Kidney (tissue), 14 donors: Measurements from ENCODE around the gene PITPNC1. TPM values are rescaled to one million over a fixed set of nuclear protein-coding genes. Genes with fewer than 3 reads are reported as not detected.
A peak's percentile ranks its signal among the peaks of the same experiment; 100 is the strongest.

Experiments
- DNase-seq, 5 donors: peaks; one replicate each; pipeline ENCODE4 v3.0.0-alpha.2; 2013 to 2020
- FAIRE-seq: peaks from 2 replicates; lab custom pipeline; 2012; peaks lifted over from hg19 to GRCh38; lab: Jason Lieb, UNC
- H3K27ac ChIP-seq, 2 donors: one replicate each; pipeline ENCODE4 v1.7.0; 2013; ENCODE audit warnings: low read depth in 2 of 2, low read length in 2 of 2, inconsistent platforms in 1 of 2
- H3K27me3 ChIP-seq: one replicate; pipeline ENCODE4 v1.7.1; 2013; ENCODE audit warnings: low read length, inconsistent platforms; ENCODE audit not compliant: control insufficient read depth, insufficient read depth
- H3K36me3 ChIP-seq, 3 donors: one replicate each; pipeline versions ENCODE4 v1.7.0 to v1.7.1; 2013; ENCODE audit warnings: low read length in 3 of 3, control low read depth in 1 of 3, inconsistent platforms in 1 of 3; ENCODE audit not compliant: insufficient read depth in 3 of 3, control insufficient read depth in 2 of 3
- H3K4me1 ChIP-seq, 3 donors: one replicate each; pipeline versions ENCODE4 v1.7.0 to v1.7.1; 2013; ENCODE audit warnings: low read length in 3 of 3, inconsistent platforms in 1 of 3, low read depth in 1 of 3; ENCODE audit not compliant: control insufficient read depth in 2 of 3, insufficient read depth in 2 of 3
- H3K4me3 ChIP-seq, 3 donors: one replicate each; pipeline versions ENCODE4 v1.7.0 to v1.8.1; 2013; ENCODE audit warnings: low read length in 3 of 3, control low read depth in 1 of 3, inconsistent platforms in 1 of 3
- H3K9ac ChIP-seq, 3 donors: one replicate each; pipeline versions ENCODE4 v1.7.0 to v1.7.1; 2013; ENCODE audit warnings: low read length in 3 of 3, control low read depth in 1 of 3, inconsistent platforms in 1 of 3
- H3K9me3 ChIP-seq, 3 donors: one replicate each; pipeline versions ENCODE4 v1.7.0 to v1.7.1; 2013; ENCODE audit warnings: low read length in 3 of 3, control low read depth in 1 of 3, inconsistent platforms in 1 of 3; ENCODE audit not compliant: control insufficient read depth in 2 of 3, insufficient read depth in 1 of 3
- intact Hi-C: fragments of 100-400 bp; cut with DNase I; formaldehyde crosslinking; loops from one replicate; pipeline ENCODE4 v1.11.1; 2022
- polyA plus RNA-seq: library from polyadenylated mRNA; stranded (reverse); fragments of 350-450 nt; fragmentation: Illumina TruSeq; extraction: RNeasy Lipid Tissue Mini Kit (QIAGEN cat#74804); gene quantifications from one replicate; pipeline ENCODE4 v1.2.3, GENCODE V29; 2014; ENCODE audit warnings: low read depth, low replicate concordance; ENCODE audit not compliant: insufficient read depth
- total RNA-seq: library from RNA; stranded (reverse); fragmentation: NEBNext Ultra II Directional; extraction: Animal tissue kit (Norgen Biotek cat#: 25700); gene quantifications from one replicate; pipeline ENCODE4 v1.2.1, GENCODE V29; 2021
- TF ChIP-seq, protein P1 (sequence below): IDR thresholded peaks from 3 replicates; pipeline ENCODE4 v1.5.1; 2012; ENCODE audit warnings: mild to moderate bottlenecking, moderate library complexity, borderline replicate concordance; ENCODE audit not compliant: insufficient read depth; ENCODE audit errors: extremely low read depth
- donor health status: control.
- donor health status: control.
- donor health status: control.
- donor health status: control.
- donor health status: control.
- donor health status: DM: yes; HTN: yes; CAD: no.
- donor health status: Normal renal cell carcinoma (clear cell type).

Gene PITPNC1
- total and polyA plus RNA-seq, 2 donors from 2014 or later: 14.2 to 41.3 TPM

- Histone ChIP-seq H3K9ac (no peak overlapping the region), H3K27me3 (no peaks in the 10 kb centered on the region), H3K27ac (no peak overlapping the region), H3K9me3 (no peaks in the 10 kb centered on the region), H3K4me3 (no peak overlapping the region), H3K36me3 (no peaks in the 10 kb centered on the region), H3K4me1 (peaks cover 0 to 19% (median 0%) of the 10 kb centered on the region in 3 donors)
- DNase-seq (no peak), FAIRE-seq (no peak)
- TF ChIP-seq, protein P1, sequence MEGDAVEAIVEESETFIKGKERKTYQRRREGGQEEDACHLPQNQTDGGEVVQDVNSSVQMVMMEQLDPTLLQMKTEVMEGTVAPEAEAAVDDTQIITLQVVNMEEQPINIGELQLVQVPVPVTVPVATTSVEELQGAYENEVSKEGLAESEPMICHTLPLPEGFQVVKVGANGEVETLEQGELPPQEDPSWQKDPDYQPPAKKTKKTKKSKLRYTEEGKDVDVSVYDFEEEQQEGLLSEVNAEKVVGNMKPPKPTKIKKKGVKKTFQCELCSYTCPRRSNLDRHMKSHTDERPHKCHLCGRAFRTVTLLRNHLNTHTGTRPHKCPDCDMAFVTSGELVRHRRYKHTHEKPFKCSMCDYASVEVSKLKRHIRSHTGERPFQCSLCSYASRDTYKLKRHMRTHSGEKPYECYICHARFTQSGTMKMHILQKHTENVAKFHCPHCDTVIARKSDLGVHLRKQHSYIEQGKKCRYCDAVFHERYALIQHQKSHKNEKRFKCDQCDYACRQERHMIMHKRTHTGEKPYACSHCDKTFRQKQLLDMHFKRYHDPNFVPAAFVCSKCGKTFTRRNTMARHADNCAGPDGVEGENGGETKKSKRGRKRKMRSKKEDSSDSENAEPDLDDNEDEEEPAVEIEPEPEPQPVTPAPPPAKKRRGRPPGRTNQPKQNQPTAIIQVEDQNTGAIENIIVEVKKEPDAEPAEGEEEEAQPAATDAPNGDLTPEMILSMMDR: no peak
- intact Hi-C loops: no loop called here
Measured at GRCh38 chr17:67484261-67484660, 107.2 kb downstream of the PITPNC1 start.

DNA sequence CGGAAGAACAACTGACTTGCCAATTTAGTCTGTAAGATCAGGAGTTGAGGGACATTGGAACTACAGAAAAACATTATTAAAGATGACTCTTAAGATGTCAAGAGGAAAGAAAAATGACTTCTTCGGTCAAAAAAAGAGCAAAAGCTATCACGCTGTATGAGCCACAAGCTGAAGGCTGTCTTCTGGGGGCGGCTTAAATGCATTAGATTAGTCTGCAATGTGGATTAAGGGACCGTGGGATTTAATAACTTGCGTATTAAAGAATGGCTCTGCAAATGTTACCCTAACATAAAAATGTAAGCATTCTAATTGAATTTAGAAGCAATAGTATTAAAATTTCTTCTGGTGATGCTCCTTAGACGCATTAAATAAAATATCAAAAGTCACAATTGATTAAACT lies 108.6 kb downstream of the PITPNC1 start:
- Histone ChIP-seq H3K27ac (no peak overlapping the region), H3K36me3 (no peaks in the 10 kb centered on the region), H3K9ac (no peak overlapping the region), H3K4me1 (peaks cover 0 to 21% (median under 1%) of the 10 kb centered on the region in 3 donors), H3K9me3 (no peaks in the 10 kb centered on the region), H3K4me3 (no peak overlapping the region), H3K27me3 (no peaks in the 10 kb centered on the region)
- intact Hi-C loops: no loop called here
- DNase-seq: no peak
- TF ChIP-seq, protein P1: no peak
- FAIRE-seq: no peak

- intact Hi-C loops: no loop called here
- no peaks in the 10 kb centered on the region for H3K27me3 ChIP-seq
- H3K27ac ChIP-seq: peak overlapping the region; percentile 71 to 87
- H3K4me3 ChIP-seq: peak overlapping the region in 1 of 3 donors; percentile 9
- DNase-seq (peak in 1 of 5 donors; percentile 29), FAIRE-seq (no peak)
- no peak overlapping the region for H3K9ac ChIP-seq
- H3K36me3 ChIP-seq: no peaks in the 10 kb centered on the region
- H3K9me3 ChIP-seq: no peaks in the 10 kb centered on the region
- peaks cover 3 to 26% (median 4%) of the 10 kb centered on the region in 3 donors for H3K4me1 ChIP-seq
- TF ChIP-seq, protein P1: no peak
Measured at GRCh38 chr17:67487506-67487905, 110.4 kb downstream of the PITPNC1 start.

- TF ChIP-seq, protein P1: no peak
- Histone ChIP-seq H3K9me3 (no peaks in the 10 kb centered on the region), H3K27me3 (no peaks in the 10 kb centered on the region), H3K4me1 (peaks cover 3 to 26% (median 4%) of the 10 kb centered on the region in 3 donors), H3K4me3 (no peak overlapping the region), H3K36me3 (no peaks in the 10 kb centered on the region), H3K9ac (no peak overlapping the region), H3K27ac (peak overlapping the region; percentile 71 to 87)
- intact Hi-C loops: no loop called here
- no peak for FAIRE-seq
- peak in 2 of 5 donors; percentile 29 to 62 for DNase-seq
Measured at GRCh38 chr17:67488161-67488560, 111.1 kb downstream of the PITPNC1 start.
